IPS-NIHi11 (cell line): ENCODE data around the gene CCDC63.

Source experiments
- DNase-seq: peaks from one replicate; pipeline ENCODE4 v3.0.0; 2012; ENCODE audit warnings: mixed read lengths, low spot score

CCDC63 gene

DNA sequence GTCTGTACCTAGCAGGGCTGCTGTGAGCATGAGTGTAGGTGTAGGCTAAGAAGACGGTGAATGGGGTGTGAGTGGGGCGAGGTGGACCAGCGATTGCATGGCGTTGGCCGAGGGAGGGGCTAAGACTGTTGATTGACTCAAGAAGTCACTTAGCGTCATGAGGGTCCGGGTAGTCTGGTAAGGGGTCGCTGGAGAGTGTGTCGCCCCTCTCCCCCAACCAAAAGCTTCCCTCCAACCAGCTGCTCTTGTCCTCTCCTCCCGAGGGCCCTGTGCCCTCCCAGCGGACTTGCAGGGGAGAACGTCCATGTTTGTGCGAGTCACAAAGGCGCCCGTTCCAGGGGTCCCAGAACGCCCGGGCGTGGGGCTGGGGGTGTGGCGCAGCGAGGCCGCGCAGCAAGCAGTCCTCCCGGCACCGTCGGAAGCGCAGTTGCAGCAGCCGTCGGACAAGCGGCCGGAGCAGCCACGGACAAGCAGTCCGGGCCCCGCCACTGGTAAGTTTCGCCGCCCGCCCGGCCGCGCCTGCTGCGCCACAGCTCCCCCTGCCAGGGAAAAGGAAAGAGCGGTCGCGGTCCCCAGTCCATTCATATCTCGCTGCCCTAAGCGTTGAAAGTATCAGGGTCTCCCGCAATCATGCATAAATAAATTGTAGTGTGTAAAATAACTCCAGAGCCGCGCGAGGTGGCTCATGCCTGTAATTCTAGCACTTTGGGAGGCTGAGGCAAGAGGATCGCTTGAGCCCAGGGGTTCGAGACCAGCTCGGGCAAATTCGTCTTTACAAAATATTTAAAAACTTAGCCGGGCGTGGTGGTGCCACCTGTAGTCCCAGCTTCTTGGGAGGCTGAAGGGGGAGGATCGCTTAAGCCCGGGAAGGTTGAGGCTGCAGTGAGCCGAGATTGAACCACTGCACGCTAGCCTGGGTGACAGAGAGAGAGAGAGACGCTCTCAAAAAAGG, at the start of gene CCDC63:
TSS of gene CCDC63 (plus strand) at position 373 of the 952 bp plus-strand sequence. CDS start 5,968 bp downstream, outside the sequence.
- peak; percentile 80 for DNase-seq

GRCh38 chr12:110798461-110798860, 48.3 kb upstream of the CCDC63 start:
- DNase-seq: no peak

DNA sequence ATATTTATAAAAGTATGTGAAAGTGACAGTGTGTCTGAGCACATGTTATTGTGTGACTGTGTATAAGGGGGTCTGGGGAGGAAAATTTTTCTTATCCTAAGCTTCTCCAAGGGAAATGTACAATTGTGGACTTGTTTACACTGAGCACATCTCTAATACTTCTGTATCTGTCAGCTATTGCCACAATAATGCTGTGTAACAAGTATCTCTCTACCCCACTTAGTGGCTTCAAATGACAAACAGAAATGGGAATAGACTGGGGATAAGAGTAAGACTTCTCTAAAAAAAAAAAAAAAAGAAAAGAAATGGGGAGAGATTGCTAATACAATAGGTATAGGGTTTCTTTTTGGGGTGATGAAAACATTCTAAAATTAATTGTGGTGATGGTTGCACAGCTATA, 44.3 kb upstream of the CCDC63 start:
- DNase-seq: no peak

- DNase-seq: no peak
Observed at GRCh38 chr12:110804406-110804805, 42.4 kb upstream of the CCDC63 start.

- DNase-seq: no peak
Observed at GRCh38 chr12:110807640-110808039, 39.1 kb upstream of the CCDC63 start.

GRCh38 chr12:110809149-110809548, 37.6 kb upstream of the CCDC63 start:
- no peak for DNase-seq

DNA sequence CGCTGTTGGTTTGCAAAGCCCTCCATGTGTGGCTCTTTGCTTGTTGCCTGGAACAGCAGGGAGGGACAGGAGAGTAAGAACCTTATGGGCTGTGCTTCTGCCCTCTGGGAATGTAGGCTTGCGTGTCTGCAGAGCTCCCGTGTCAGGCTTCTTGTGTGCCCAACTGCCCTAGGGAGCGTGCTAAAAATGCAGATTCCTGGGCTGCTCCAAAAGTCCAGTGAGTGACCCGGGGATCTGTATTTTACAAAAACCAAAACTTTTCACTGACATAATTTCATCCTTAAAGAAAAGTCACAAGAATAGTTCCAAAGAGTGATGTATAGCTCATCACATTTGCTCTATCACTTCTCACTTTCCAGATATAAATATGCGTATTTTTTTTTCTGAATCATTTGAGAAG, 34.8 kb upstream of the CCDC63 start:
- no peak for DNase-seq

DNA sequence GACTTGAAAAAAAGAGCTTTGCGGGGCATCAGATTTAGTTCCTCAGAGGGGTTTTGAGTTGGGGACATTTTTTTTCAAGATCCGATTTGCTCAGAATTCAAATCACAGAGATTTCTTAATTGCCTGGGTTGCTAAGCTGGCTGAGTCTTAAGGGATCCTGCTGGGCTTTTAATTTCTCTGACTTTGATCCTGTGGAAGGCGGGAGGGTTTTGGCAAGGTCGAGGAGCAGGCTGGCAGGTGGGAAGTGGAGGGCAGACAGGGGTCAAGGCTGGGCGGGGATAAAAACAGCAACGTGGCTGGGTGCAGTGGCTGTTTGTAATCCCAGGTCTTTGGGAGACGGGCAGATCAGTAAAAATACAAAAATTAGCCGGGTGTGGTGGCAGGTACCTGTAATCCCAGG, 33.5 kb upstream of the CCDC63 start:
- DNase-seq: peak; percentile 52

DNA sequence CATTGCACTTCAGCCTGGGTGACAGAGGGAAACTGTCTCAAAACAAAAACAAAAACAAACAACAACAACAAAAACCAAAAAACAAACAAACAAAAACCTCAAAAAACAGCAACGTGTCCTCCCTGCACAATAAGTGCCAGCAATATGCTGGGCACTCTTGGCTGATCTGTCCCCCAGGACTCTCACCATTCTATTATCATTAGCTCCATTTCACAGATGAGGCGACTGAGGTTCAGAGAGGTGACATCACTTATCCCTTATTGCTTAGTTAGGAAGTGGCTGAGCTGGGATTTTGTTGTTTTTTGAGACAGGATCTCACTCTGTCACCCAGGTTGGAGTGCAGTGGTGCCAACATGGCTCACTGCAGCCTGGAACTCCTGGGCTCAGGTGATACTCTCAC, 33.0 kb upstream of the CCDC63 start:
- no peak for DNase-seq

DNA sequence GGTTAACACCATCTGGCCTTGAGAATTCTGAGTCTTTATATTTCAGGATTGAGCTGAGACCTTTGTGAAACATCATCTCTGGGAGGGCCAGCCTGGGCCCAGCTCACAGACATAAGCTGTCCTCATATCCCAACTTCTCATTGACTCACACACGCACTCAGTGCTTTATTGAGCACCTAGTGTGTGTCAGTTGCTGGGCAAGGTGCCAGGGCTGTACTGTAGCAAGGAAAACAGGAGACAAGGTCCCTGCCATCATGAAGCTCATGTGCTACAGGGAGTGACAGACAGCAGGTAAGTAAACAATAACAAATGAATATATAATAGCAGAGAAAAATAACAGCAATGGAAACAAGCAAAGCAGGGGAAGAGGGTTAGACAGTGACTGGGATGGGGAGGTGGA, 30.5 kb upstream of the CCDC63 start:
- DNase-seq: no peak

- no peak for DNase-seq
Observed at GRCh38 chr12:110816779-110817178, 30.0 kb upstream of the CCDC63 start.

GRCh38 chr12:110818511-110818910, 28.3 kb upstream of the CCDC63 start:
- no peak for DNase-seq

GRCh38 chr12:110819150-110819549, 27.6 kb upstream of the CCDC63 start:
- no peak for DNase-seq

DNA sequence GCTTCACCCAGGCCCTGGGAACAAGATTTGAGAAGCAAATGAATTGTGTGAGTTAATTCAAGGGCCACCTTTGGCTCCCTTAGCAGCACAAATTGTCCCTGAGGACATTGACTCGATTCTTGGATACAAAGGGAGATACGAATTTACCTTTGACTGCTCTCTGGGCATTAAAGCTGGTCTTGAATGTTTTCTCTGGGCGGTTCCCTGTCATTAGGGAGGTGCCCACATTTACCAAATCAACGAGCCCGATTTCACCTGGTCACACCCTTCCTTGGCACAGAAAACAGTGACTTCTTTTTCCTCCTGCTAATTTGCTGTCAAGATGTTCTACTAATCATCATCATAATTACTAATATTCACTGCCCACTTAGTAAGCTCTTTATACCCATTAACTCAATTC, 27.1 kb upstream of the CCDC63 start:
- no peak for DNase-seq

DNA sequence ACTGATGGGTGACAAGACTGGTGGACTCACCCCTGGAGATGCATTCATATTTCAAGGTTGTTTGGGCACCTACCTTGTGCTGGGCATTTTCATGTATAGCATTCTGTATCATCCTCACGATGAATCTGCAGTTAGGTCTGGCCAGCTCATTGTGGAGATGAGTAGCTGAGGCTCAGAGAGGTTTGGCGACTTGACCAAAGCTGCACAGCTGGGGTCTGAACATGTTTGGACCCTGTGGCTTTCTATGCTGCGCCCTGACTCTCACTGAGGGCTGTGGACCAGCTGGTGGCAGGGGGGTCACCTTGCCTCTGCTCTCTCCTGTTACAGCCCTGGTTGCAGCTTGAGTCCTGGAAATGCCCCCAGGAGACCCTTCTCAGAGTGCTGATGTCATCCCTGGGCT, 24.9 kb upstream of the CCDC63 start:
- DNase-seq: no peak

- DNase-seq: no peak
Observed at GRCh38 chr12:110822821-110823415, 23.9 kb upstream of the CCDC63 start.

GRCh38 chr12:110824342-110824741, 22.4 kb upstream of the CCDC63 start:
- DNase-seq: no peak

DNA sequence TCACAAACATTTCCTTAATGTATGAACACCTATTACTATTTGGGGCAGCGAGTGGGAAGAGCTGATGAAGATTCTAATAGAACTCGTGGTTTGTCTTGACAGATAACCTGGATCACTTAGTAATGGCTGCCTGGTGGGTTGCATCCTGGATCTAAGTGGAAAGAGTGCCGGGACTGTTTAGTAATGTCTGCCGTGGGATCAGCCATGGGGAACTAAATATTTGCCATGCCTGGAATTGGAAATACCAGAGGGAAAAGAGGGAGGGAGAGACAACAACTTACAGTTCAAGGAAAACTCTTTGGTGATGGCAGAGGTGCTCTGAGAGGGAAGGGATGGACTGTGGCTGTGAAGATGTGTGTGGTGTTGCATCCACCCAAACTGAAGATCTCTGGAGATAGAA, 21.3 kb upstream of the CCDC63 start:
- no peak for DNase-seq

DNA sequence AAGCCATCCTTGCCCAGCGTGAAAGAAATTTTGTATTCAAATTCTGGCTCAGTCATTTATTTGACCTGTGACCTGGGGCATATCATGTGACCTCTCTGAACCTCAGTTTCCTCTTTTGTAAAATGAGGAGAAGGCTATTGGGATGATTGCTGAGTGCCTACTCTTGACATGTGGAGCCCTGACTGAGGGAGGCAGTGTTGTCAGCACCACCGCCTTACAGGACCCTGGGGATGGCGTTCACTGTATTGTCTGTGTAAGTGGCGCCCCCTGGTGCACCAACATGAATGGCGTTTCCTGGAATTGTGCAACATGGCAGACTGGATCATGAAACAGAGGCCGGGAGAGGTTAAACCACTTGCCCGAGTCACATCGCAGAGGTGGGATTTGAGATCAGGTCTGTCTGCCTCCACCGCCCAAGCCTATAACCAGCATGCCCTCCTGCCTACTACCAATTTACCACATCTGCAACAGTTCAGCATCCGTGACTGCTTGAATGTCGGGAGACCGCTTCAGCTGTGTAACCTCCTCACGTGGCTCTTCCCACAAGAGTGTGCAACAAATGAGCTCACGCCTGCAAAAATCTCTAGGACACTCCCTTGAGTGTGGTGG, 20.1 kb upstream of the CCDC63 start:
- DNase-seq: peak; percentile 87

- DNase-seq: no peak
Observed at GRCh38 chr12:110829308-110829707, 17.5 kb upstream of the CCDC63 start.

- DNase-seq: no peak
Observed at GRCh38 chr12:110836291-110836690, 10.5 kb upstream of the CCDC63 start.

DNA sequence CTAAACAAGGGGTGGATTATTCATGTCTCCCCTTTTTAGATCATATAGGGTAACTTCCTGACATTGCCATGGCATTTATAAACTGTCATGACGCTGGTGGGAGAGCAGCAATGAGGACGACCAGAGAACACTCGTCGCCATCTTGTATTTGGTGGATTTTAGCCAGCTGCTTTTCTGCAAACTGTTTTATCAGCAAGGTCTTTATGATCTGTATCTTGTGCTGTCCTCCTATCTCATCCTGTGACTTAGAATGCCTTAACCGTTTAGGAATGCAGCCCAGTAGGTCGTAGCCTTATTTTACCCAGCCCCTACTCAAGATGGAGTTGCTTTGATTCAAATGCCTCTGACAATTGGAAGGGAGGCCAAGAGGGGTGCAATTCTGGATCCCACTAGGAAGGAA, 5.8 kb upstream of the CCDC63 start:
- DNase-seq: no peak

DNA sequence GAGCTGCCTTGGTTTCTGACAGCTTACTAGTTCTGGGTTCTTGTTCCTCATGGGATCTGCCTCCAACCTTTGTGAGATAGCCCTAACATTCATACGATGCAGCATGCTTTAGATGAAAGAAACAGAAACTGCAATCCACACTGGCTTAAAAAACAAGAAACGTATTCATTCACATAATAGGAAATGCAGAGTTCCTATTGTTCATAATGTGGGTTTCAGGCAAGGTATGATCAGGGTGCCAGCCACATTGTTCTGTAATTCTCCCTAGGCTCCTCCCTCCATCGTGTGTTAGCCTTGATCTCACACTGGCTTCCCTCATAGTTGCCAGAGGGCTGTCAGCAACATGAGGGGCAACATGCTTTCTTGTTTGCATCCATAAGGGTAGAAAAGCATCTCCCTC, 2.7 kb upstream of the CCDC63 start:
- no peak for DNase-seq
